CD4-positive, alpha-beta T cell treated with Interleukin-10 for 1 hour (primary cell): ENCODE data around the gene FSD2.
"Not testable (repeated sequence)": the region's sequence is repeated elsewhere in the genome, so short reads cannot be mapped to it uniquely, and the experiment has no call there.

Experiments
- DNase-seq: peaks from one replicate; pipeline ENCODE4 v3.0.0-alpha.2; 2020

FSD2 gene

DNA sequence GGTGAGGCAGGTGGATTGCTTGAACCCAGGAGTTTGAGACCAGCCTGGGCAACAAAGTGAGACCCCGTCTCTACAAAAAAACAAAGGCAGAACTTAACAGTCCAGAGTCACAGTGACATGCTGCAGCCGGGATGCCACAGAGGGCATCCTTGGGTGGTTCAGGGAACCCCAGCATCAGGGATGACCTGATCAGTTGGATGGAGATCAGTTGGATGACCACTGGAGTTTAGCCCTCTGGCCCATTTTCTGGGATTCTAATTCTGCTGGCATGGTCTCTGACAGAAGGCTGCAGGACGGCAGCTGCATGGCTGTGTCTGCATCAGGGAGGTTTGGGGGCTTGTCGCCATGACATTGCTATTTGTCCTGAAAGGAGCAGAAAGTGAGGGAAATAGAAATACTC is 23.4 kb upstream of the FSD2 start:
- no peak for DNase-seq

- DNase-seq, result no peak
These were observed 22.2 kb upstream of the FSD2 start for GRCh38 chr15:82828075-82828474.

GRCh38 chr15:82823049-82823448 is 17.2 kb upstream of the FSD2 start:
- no peak for DNase-seq

- DNase-seq, result not testable (repeated sequence)
These were observed 16.0 kb upstream of the FSD2 start for GRCh38 chr15:82821851-82822250.

GRCh38 chr15:82821396-82821795 is 15.5 kb upstream of the FSD2 start:
- DNase-seq, result not testable (repeated sequence)

DNA sequence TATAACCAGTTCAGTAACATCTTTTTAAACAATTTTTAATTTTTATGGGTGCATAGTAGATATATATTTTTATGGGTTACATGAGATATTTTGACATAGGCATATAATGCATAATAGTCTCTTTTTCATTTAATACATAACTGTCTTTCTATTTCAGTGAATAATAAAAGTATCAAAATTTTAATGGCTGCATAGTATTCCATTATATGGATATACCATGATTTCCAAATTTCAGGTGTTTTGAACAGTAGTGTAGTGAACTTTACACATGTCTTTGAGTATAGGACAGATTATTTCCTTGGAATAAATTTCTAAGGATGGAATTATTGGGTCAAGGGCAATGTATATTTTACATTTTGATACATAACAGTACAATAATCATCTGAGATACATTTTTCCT is 14.3 kb upstream of the FSD2 start:
- no peak for DNase-seq

DNA sequence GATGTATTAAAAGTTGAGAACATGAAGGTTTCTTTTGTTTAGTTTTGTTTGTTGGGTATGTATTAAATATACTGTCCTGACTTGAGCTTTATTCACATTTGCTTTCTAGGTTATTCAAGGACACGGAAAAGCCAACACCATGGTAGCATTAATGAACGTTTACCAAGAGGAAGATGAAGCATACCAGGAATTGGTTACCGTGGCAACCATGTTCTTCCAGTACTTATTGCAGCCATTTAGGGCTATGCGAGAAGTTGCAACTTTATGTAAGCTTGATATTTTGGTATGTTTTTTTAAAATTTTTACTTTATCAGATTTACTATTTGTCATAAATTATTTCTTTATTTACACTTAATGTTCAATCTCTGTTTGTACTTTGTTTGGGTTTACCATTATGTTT is 7.1 kb upstream of the FSD2 start:
- no peak for DNase-seq

DNA sequence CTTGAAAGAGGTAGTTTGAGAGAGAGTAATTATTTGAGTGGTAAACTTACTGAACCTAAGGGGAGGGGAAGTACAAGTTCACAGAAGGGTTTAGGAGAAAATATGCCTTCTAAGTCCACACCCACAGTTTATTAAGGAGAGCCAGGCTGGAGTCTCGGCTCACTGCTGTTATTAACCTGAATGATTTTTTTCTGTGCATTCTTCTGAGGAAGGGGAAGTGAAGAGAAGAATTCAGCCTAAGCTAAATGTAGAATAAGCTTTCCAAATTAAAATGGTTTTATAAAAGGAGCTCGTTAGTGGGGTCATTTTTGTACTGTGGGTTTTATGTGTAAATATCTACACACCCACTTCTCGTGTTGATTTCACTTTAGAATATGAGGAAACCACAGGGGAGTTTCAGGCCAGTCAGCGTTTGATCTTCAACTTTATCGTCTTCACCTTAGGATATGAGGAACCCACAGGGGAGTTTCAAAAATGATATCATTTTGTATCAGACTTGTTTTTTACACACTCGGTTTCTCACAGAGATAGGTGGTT is 5.1 kb upstream of the FSD2 start:
- DNase-seq, result peak; percentile 87

- DNase-seq, result peak; percentile 45
These were observed 4.4 kb upstream of the FSD2 start for GRCh38 chr15:82810061-82810889.

DNA sequence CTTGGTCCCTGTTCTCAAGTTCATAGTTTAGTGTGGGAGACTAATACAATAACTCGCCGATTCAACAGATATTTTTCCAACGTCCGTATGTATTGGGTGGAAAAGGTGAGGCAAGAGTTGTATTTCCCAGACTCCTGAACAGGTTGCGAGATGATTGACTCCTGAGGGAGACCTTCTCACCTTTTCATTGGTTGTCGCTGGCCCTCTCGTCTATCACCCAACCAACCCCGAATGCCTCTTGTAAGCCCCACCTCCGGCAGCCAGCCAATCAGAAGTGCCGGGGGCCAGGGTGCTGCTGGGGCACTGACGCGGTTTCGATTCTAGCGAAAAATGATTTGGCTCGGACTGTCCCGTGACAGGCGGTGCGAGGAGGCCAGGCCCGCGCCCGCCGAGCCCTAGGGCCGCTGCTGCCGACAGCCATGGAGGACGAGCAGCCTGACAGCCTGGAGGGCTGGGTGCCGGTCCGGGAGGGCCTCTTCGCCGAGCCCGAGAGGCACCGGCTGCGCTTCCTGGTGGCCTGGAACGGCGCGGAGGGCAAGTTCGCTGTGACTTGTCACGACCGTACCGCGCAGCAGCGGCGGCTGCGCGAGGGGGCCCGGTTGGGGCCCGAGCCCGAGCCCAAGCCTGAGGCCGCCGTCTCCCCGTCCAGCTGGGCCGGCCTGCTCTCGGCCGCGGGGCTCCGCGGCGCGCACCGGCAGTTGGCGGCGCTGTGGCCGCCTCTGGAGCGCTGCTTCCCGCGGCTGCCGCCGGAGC is 3.6 kb upstream of the FSD2 start, which contains the start of gene WHAMM:
TSS of gene WHAMM (plus strand) at position 321 of the 753 bp plus-strand sequence. CDS start at position 420, 99 bp downstream.
- peak; percentile 97 for DNase-seq

DNA sequence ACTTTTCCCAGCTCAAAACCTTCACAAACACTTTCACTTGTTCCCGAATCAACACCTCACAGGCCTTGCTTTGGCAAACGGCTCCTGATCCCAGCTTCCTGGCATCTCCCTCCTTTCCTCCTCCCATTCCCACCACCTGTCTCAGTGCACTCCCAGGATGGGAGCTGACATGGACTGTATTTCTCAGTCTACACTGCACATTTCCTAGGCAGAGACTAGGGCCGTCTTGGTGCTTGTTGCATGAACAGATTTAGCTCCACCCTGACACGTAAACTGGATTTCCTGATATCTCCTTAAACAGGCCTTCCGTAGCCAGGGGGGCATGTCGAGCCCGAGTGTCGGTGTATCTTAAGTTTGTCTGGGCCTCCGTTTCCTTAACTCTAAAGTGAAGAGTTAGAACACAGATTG is 2.8 kb upstream of the FSD2 start:
- no peak for DNase-seq

DNA sequence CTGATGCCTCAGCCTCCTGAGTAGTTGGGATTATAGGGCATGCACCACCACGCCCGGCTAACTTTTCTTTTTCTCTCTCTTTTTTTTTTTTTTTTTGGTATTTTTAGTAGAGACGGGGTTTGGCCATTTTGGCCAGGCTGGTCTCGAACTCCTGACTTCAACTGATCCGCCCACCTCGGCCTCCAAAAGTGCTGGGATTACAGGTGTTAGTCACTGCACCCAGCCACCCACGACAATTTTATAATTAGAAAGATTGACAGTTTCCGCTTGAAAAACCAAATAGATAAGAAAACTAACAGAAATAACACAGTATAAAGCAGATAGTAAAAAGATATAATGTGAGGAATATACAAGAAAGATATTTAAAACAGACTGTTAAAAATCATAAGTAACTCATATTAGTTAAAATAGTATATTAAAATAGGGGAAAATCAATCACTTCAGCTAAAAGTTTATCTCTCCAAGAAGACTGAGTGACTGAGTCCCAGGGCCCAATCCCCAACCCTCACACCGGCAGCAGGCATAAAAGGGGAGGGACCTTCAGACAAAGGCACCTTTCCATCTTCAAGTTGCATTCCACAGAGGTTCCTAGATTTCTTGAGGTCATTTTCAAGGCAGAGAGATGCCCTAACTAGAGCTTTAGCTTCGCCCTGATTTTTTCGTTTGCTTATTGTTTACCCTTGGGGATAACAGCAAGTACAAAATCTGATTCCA is 2.2 kb upstream of the FSD2 start:
- no peak for DNase-seq

DNA sequence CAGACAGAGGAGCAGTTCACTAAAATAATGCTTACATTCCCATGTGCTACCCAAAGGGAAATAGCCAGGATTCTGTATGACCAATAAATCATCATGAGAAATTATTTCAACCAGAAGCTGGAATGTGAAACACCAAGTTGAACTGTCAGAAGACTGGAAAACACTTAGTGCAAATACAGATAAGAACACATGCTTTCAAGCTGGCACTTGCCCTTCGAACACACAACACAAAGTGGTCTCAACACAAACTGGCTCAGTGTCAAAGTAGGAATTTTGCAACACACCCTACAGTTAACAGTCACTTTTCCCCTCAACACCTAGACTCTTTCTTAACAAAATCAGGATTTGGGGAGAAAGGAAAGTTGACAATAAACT is 1.3 kb downstream of the FSD2 start:
- no peak for DNase-seq

GRCh38 chr15:82803793-82804574 is 1.9 kb downstream of the FSD2 start:
- no peak for DNase-seq

DNA sequence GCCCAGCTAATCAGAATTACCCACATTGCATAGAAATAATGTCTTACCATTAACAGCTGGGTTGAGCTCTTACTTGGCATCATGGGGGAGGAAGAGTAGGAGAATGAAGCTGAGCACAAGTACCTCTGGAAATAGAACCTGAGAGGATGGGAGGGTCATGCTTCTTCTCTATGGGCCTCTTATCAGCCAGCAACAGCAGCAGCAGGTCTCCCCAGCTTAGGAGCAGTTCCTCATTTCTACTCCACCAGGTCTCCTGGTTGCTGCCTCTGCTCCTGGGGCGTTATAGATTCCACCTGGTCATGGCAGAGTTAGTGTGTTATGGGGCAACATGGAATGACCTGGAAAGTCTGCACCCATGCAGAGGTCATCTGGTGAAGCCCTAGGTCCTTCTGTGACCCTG is 3.4 kb downstream of the FSD2 start:
- DNase-seq, result no peak

GRCh38 chr15:82799183-82799841 is 6.6 kb downstream of the FSD2 start:
- no peak for DNase-seq

- no peak for DNase-seq
These were observed 7.2 kb downstream of the FSD2 start for GRCh38 chr15:82798531-82799166.

- DNase-seq, result no peak
These were observed 7.8 kb downstream of the FSD2 start for GRCh38 chr15:82798104-82798503.

GRCh38 chr15:82793737-82794136 is 12.1 kb downstream of the FSD2 start:
- no peak for DNase-seq

DNA sequence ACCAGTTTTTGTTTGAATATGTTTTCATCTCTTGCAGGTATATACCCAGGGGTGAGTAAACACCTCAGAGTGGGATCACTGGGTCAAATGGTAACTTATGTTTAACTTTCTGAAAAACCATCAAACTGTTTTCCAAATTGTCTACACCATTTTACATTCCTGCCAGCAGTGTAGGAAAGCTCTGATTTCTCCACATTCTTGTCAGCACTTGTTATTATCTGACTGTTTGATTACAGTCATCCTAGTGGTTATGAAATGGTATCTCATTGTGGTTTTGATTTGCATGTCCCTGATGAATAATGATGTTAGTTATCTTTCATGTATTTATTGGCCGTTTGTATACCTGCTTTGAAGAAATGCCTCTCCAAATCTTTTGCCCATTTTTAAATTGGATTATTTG is 13.8 kb downstream of the FSD2 start:
- no peak for DNase-seq

GRCh38 chr15:82790321-82790720 is 15.5 kb downstream of the FSD2 start:
- DNase-seq, result no peak
